Measurements from ENCODE around the gene TNFRSF14. TPM values are rescaled to one million over a fixed set of nuclear protein-coding genes. Genes with fewer than 3 reads are reported as not detected.

TNFRSF14 gene
- total RNA-seq, 1 donor from 2014 or later = 14.7 TPM

- Histone ChIP-seq H3K36me3 (ENCODE audit: control insufficient read depth, insufficient read depth, low read length) (no peaks in the 10 kb centered on the region), H3K4me3 (ENCODE audit: low read depth, low read length) (no peak overlapping the region), H3K27me3 (ENCODE audit: control insufficient read depth, insufficient read depth, low read length) (peaks cover 13% of the 10 kb centered on the region)
- DNase-seq (ENCODE audit: low read depth) = no peak
- TF ChIP-seq CTCF (IDR thresholded peaks at IDR 0.05; ENCODE audit: insufficient read depth, low read length, poor library complexity, severe bottlenecking) = no peak
Measured at GRCh38 chr1:2611031-2611501, 54.9 kb downstream of the TNFRSF14 start.

- Histone ChIP-seq H3K27me3 (ENCODE audit: control insufficient read depth, insufficient read depth, low read length) (peaks cover 10% of the 10 kb centered on the region), H3K4me3 (ENCODE audit: low read depth, low read length) (no peak overlapping the region), H3K36me3 (ENCODE audit: control insufficient read depth, insufficient read depth, low read length) (no peaks in the 10 kb centered on the region)
- DNase-seq (ENCODE audit: low read depth) = no peak
- no peak for TF ChIP-seq CTCF (IDR thresholded peaks at IDR 0.05; ENCODE audit: insufficient read depth, low read length, poor library complexity, severe bottlenecking)
Measured at GRCh38 chr1:2611621-2612437, 55.7 kb downstream of the TNFRSF14 start.

GRCh38 chr1:2612591-2613365, 56.6 kb downstream of the TNFRSF14 start:
- H3K27me3 ChIP-seq (ENCODE audit: control insufficient read depth, insufficient read depth, low read length) = peaks cover 10% of the 10 kb centered on the region
- H3K36me3 ChIP-seq (ENCODE audit: control insufficient read depth, insufficient read depth, low read length) = no peaks in the 10 kb centered on the region
- no peak for DNase-seq (ENCODE audit: low read depth)
- TF ChIP-seq CTCF (IDR thresholded peaks at IDR 0.05; ENCODE audit: insufficient read depth, low read length, poor library complexity, severe bottlenecking) = no peak
- H3K4me3 ChIP-seq (ENCODE audit: low read depth, low read length) = no peak overlapping the region

Other genes with a start within 250 kb of the TNFRSF14 start
- 7.7 and 8.4 TPM in 2 replicates for gene MORN1, start 164.8 kb upstream of the TNFRSF14 start, total RNA-seq
- gene RER1, start 164.5 kb upstream of the TNFRSF14 start, total RNA-seq = 79.1 and 92.8 TPM in 2 replicates
- gene PEX10, start 143.8 kb upstream of the TNFRSF14 start, total RNA-seq = 48.1 and 50.4 TPM in 2 replicates
- 0.07 and 0.92 TPM in 2 replicates for gene PLCH2, start 80.1 kb upstream of the TNFRSF14 start, total RNA-seq
- gene PANK4, start 29.8 kb upstream of the TNFRSF14 start, total RNA-seq = 25.5 and 28.9 TPM in 2 replicates
- gene HES5, start 26.1 kb upstream of the TNFRSF14 start, total RNA-seq = 0.71 TPM in 1 of 2 replicates, not detected in the other
- 42.0 and 46.6 TPM in 2 replicates for gene PRXL2B, start 30.4 kb downstream of the TNFRSF14 start, total RNA-seq
- 1.9 TPM in 1 of 2 replicates, not detected in the other for gene MMEL1, start 76.6 kb downstream of the TNFRSF14 start, total RNA-seq
- under 0.01 and 0.13 TPM in 2 replicates for gene TTC34, start 245.3 kb downstream of the TNFRSF14 start, total RNA-seq

Data from kidney epithelial cell (primary cell).